Urinary bladder (tissue), 4 donors: ENCODE measurements around the gene DUSP21. TPM values are rescaled to one million over a fixed set of nuclear protein-coding genes. Genes with fewer than 3 reads are reported as not detected.
"Not testable (repeated sequence)": the region's sequence is repeated elsewhere in the genome, so short reads cannot be mapped to it uniquely, and the experiment has no call there.

Source experiments
- DNase-seq: peaks from one replicate; pipeline ENCODE4 v3.0.0-alpha.2; 2015; ENCODE audit errors: extremely low spot score
- H3K27ac ChIP-seq: one replicate; pipeline ENCODE4 v1.5.1; 2013; ENCODE audit warnings: low read depth, mild to moderate bottlenecking, moderate library complexity
- H3K36me3 ChIP-seq: one replicate; pipeline ENCODE4 v1.6.1; 2013; ENCODE audit warnings: mild to moderate bottlenecking, moderate library complexity; ENCODE audit not compliant: insufficient read depth
- H3K4me1 ChIP-seq: one replicate; pipeline ENCODE4 v1.6.1; 2013; ENCODE audit warnings: mild to moderate bottlenecking, moderate library complexity; ENCODE audit not compliant: insufficient read depth
- H3K4me3 ChIP-seq: one replicate; pipeline ENCODE4 v1.5.1; 2013; ENCODE audit warnings: low read depth, low read length
- WGBS: extraction: QIAGEN DNeasy Blood & Tissue Kit; methylation state at CpG from one replicate; pipeline ENCODE4 v1.1.7; 2013; 5-methylcytosine and 5-hydroxymethylcytosine counted together
- polyA plus RNA-seq: library from polyadenylated mRNA; stranded (reverse); fragments of 200-250 nt; gene quantifications from one replicate; pipeline ENCODE4 v1.2.3, GENCODE V29; 2013
- total RNA-seq: library from RNA; depleted of rRNA; stranded (reverse); fragments of >200 nt; gene quantifications from one replicate; pipeline ENCODE4 v1.2.3, GENCODE V29; 2014
- donor health status: healthy with polysubstance abuse.
- donor health status: healthy.

DUSP21 gene
- total RNA-seq (not detected), polyA plus RNA-seq (not detected)

DNA sequence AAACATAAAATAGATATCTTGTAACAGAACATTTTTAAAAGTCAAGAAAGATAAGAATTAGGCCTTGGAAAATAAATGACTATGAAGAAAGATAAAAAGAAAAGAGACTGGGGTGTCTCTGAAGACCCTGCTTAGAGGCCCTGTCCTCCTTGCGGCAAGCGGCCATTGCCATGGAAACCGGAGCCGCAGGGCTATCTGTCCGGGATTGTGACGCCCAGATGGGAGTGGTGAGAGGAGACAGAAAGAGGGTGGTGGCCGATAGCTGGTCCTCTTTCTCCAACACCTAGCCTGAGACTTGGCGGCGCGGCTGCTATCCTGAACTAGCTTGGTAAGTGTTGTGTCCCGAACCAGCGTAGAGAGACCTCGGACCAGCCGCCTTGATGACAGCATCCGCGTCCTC, at the start of gene DUSP21:
DUSP21 (plus strand) TSS at position 269 of the 400 bp plus-strand sequence; CDS start at position 381, 112 bp downstream.
- H3K36me3 ChIP-seq = no peaks in the 10 kb centered on the region
- H3K4me3 ChIP-seq = no peak within 1 kb of the TSS
- H3K4me1 ChIP-seq = no peaks in the 10 kb centered on the region
- H3K27ac ChIP-seq = no peak within 1 kb of the TSS
- WGBS = 80% methylated on average over 16 of the region's 16 CpGs
- DNase-seq = no peak

DNA sequence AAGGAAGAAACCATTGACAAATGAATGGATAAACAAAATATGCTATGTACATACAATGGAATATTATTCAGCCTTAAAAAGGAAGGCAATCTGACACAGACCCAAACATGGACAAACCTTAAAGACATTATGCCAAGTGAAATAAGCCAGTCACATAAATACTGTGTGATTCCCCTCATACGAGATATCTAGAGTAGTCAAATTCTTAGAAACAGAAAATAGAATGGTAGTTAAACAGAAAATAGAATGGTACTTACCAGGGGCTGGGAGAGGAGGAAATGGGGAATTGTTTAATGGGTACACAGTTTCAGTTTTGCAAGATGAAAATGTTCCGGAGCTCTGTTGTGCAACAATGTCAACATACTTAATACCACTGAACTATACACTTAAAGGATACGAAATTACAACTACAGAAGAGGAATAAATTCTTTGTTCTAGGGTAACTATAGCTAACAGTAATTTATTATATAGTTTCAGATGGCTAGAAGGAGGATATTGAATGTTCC, 47.8 kb upstream of the DUSP21 start:
- Histone ChIP-seq H3K4me3 (no peak overlapping the region), H3K36me3 (no peaks in the 10 kb centered on the region), H3K27ac (no peak overlapping the region), H3K4me1 (no peaks in the 10 kb centered on the region)
- DNase-seq = no peak
- 61% methylated on average over 3 of the region's 3 CpGs for WGBS

DNA sequence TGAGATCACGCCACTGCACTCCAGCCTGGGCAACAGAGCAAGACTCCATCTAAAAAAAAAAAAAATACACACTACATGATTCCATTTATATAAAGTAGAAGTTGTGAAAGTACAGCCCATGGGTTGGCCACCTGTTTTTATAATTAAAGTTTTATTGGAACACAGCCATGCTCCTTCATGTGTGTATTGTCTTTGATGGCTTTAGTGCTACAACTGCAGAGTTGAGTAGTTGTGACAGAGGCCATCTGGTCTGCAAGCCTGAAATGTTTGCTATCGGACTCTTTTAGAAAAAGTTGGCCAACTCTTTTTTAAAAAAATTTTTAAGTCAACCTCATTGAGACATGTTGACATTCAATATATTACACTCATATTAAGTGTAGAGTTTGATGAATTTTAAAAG, 41.2 kb upstream of the DUSP21 start:
- no peak overlapping the region for H3K27ac ChIP-seq

DNA sequence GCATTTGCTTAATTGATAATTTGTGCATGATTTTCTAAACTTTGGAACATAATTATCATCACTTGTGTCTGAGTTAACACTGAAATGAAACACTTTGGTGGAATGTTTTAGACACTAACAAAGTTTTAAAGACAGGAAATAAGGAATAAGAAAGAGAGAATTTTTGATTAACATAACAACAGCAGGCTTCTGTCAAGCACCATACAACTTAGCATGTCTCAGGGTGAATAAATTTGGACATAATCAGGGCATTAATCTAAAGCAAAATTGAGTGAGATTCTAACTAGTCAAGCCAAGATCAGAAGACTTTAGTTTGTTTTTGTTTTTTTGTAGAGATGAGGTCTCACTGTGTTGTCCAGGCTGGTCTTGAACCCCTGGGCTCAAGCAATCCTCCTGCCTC, 28.1 kb upstream of the DUSP21 start:
- Histone ChIP-seq H3K27ac (no peak overlapping the region), H3K4me1 (no peaks in the 10 kb centered on the region), H3K4me3 (no peak overlapping the region), H3K36me3 (no peaks in the 10 kb centered on the region)
- DNase-seq = no peak

More for the DNA sequence above, 41.2 kb upstream of the DUSP21 start:
- Histone ChIP-seq H3K4me3 (no peak overlapping the region), H3K4me1 (no peaks in the 10 kb centered on the region), H3K36me3 (no peaks in the 10 kb centered on the region)
- WGBS = 74% methylated on average over 2 of the region's 2 CpGs
- DNase-seq = no peak

DNA sequence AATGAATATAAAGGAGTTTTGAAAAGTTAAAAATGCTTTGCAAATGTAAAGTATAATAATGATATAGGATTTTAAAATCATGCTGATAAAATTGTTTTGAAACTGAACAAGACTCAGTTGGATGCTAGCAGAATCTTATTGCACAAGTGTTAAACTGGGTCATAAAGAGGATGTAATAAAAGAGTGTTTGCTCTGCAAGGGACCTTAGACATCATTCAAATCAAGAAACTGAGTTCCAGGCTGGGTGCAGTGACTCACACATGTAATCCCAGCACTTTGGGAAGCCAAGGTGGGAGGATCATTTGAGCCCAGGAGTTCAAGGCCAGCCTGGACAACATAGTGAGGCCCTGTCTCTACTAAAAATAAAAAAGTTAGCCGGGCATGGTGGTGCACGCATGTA, 27.5 kb upstream of the DUSP21 start:
- Histone ChIP-seq H3K27ac (no peak overlapping the region), H3K36me3 (no peaks in the 10 kb centered on the region), H3K4me1 (no peaks in the 10 kb centered on the region), H3K4me3 (no peak overlapping the region)
- WGBS = 91% methylated on average over 2 of the region's 2 CpGs
- no peak for DNase-seq

DNA sequence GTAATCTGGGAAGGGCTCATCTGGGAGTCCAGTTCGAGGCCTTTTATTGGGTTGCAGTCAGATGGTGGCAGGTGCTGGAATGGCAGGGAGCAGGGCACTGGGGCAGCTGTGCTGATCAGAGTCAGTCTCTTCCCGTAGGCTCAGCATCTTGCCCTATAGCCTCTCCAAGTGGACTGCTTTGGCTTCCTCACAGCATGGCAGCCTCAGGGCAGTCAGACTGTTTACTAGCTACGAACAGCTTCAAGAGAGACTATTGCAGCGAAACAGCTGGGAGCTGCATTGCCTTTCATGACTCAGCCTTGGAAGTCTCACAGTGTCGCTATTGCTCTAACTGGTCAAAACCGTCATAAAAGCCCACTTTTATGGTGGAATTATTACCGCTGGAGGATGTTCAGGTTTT, 26.8 kb upstream of the DUSP21 start:
- Histone ChIP-seq H3K36me3 (no peaks in the 10 kb centered on the region), H3K4me1 (no peaks in the 10 kb centered on the region), H3K4me3 (no peak overlapping the region), H3K27ac (no peak overlapping the region)
- no peak for DNase-seq
- 88% methylated on average over 7 of the region's 7 CpGs for WGBS

DNA sequence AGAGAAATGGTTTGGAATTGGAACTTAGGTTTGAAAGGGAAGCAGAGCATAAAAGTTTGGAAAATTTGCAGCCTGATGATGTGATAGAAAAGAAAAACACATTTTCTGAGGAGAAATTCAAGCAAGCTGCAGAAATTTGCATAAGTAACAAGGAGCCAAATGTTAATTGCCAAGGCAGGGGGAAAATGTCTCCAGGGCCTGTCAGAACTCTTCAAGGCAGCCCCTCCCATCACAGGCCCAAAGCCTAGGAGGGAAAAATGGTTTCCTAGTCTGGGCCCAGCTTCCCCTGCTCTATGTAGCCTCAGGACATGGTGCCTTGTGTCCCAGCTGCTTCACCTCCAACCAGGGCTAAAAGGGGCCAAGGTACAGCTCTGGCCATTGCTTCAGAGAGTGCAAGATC, 21.2 kb upstream of the DUSP21 start:
- Histone ChIP-seq H3K36me3 (no peaks in the 10 kb centered on the region), H3K4me3 (no peak overlapping the region), H3K4me1 (no peaks in the 10 kb centered on the region), H3K27ac (no peak overlapping the region)
- no peak for DNase-seq

DNA sequence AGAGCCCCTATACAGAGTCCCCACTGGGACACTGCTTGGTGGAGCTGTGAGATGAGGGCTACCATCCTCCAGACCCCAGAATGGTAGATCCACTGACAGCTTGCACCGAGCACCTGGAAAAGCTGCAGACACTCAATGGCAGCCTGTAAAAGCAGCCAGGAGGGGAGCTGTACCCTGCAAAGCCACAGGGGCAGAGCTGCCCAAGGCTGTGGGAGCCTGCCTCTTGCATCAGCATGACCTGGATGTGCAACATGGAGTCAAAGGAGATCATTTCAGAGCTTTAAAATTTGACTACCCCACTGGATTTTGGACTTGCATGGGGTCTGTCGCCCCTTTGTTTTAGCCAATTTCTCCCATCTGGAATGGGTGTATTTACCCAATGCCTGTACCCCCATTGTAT, 20.6 kb upstream of the DUSP21 start:
- H3K4me3 ChIP-seq, H3K27ac ChIP-seq, DNase-seq, H3K36me3 ChIP-seq, H3K4me1 ChIP-seq: not testable (repeated sequence)
- WGBS = 94% methylated on average over 2 of the region's 2 CpGs

DNA sequence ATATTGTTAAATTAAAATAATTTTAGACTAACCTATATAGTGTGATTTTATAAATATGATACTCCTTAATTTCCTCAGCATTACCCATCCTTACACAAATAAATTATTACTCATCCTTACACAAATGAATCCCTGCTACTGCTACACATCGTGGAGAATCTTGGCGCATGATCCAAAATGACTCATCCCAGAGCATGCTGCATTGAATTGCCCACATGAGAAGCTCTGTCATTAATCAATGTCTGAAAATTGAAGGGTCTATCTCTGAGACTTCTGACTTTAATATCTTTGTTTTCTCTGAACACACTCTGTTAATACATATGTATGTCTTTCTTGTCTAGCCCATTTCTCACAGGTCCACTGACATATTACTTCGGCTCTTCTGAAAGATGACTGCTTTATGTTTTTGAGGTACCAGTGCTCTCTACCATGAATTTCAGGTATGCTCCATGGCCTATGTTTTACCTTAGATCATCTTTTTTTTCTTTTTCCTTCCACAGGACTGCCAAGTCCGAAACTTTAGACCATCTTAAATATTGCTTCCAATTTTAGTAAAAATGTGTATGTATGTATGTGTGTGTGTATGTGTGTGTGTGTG, 15.7 kb upstream of the DUSP21 start:
- no peaks in the 10 kb centered on the region for H3K36me3 ChIP-seq
- H3K4me3 ChIP-seq = no peak overlapping the region
- H3K27ac ChIP-seq = no peak overlapping the region
- WGBS = 69% methylated on average over 4 of the region's 4 CpGs
- DNase-seq = no peak
- H3K4me1 ChIP-seq = no peaks in the 10 kb centered on the region

DNA sequence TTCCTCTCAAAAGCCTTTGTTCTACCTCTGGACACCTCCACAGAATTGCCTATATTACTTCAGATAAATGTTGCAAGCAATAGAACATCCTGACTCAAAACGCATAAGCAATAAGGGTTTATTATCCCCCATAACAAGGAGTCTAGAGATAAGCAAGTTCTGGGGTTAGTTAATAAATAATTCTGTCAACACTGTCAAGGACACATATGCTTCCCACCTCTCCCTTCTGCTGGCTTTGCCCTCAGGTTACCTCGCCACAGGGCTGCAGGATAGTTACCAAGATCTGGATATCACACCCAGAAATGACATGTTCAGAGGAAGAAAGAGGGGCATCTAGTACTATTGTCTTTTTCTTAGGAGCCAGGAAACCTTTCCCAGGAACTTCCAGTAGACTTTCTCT, 14.0 kb upstream of the DUSP21 start:
- DNase-seq = no peak
- Histone ChIP-seq H3K36me3 (no peaks in the 10 kb centered on the region), H3K4me3 (no peak overlapping the region), H3K27ac (no peak overlapping the region), H3K4me1 (no peaks in the 10 kb centered on the region)
- WGBS = 34% methylated on average over 2 of the region's 2 CpGs

DNA sequence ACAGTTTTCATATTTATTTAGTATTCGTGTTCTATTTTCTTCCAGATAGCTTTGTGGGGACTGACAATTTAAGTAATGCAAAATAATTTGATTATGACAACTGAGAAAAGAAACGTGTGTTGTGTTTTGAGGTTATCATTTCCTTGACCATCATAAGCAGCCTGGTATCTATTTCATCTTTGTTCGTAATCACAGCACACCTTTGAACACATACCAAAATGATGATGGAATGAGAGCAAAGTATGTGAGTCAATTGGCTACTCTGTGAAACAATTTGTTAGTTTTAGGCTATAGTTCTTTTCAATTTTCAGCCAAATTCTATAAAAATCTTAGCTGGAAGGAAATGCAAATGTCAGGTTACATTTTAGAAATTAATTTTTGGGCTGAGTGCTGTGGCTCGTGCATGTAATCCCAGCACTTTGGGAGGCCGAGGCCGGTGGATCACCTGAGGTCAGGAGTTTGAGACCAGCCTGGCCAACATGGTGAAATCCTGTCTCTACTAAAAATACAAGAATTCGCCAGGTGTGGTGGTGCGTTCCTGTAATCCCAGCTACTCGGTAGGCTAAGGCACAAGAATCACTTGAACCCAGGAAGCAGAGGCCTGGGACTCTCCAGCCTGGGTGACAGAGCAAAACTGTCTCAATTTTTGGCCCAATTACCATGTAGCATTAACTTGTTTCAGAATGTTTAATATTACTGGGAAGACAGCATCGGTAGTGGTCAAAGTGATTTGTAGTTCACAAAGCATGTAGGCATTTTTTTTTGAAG, 1.1 kb upstream of the DUSP21 start:
- Histone ChIP-seq H3K36me3 (no peaks in the 10 kb centered on the region), H3K27ac (no peak overlapping the region), H3K4me1 (no peaks in the 10 kb centered on the region), H3K4me3 (no peak overlapping the region)
- WGBS = 77% methylated on average over 10 of the region's 10 CpGs
- DNase-seq = no peak

DNA sequence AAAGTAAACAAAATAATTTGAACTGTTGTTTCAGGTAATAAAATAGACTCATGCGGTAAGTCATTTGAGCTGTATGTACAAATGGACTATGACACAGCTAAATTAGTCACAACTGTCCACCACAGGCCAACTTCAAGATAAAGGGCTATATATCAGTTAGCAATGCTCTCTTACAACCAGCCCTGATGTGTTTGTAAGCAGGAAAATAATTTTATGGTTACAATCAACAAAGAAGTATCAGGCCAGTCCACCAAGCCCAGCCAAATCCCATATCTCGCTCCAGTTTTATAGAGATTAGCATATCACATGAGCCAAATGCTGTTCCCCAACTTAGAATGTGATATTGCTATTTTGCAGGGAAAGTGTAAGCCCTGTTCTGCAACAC, 511 bp upstream of the DUSP21 start:
- 55% methylated on average over 2 of the region's 2 CpGs for WGBS
- DNase-seq = no peak
- Histone ChIP-seq H3K4me1 (no peaks in the 10 kb centered on the region), H3K27ac (no peak overlapping the region), H3K36me3 (no peaks in the 10 kb centered on the region), H3K4me3 (no peak overlapping the region)

DNA sequence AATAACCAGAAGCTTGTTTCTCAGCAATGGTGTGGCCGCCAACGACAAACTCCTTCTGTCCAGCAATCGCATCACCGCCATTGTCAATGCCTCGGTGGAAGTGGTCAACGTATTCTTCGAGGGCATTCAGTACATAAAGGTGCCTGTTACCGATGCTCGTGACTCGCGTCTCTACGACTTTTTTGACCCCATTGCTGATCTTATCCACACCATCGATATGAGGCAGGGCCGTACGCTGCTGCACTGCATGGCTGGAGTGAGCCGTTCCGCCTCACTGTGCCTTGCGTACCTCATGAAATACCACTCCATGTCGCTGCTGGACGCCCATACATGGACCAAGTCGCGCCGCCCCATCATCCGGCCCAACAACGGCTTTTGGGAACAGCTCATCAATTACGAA, 383 bp downstream of the DUSP21 start:
- no peak overlapping the region for H3K4me3 ChIP-seq
- H3K36me3 ChIP-seq = no peaks in the 10 kb centered on the region
- no peak overlapping the region for H3K27ac ChIP-seq
- no peak for DNase-seq
- no peaks in the 10 kb centered on the region for H3K4me1 ChIP-seq
- 98% methylated on average over 26 of the region's 26 CpGs for WGBS

DNA sequence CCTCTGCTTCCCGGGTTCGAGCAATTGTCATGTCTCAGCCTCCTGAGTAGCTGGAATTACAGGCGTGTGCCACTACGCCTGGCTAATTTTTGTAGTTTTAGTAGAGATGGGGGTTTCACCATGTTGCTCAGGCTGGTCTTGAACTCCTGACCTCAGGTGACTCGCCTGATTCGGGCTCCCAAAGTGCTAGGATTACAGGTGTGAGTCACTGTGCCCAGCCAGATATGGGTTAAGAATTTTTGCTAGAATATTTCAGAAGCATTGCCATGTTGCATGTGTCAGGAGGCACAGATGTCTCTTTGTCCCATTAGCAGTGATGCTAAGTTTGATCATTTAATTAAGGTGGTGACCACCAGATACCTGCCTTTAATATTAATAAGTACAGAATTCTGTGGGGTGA, 7.1 kb downstream of the DUSP21 start:
- not testable (repeated sequence) for H3K4me3 ChIP-seq, H3K27ac ChIP-seq, DNase-seq, H3K36me3 ChIP-seq, H3K4me1 ChIP-seq
- WGBS = 93% methylated on average over 6 of the region's 6 CpGs
